Measurements from ENCODE around the gene RBM27. TPM values are rescaled to one million over a fixed set of nuclear protein-coding genes. Genes with fewer than 3 reads are reported as not detected.

RBM27 gene
- total RNA-seq, 2 experiments from 2014 or later = 29.0 to 29.8 TPM

DNA sequence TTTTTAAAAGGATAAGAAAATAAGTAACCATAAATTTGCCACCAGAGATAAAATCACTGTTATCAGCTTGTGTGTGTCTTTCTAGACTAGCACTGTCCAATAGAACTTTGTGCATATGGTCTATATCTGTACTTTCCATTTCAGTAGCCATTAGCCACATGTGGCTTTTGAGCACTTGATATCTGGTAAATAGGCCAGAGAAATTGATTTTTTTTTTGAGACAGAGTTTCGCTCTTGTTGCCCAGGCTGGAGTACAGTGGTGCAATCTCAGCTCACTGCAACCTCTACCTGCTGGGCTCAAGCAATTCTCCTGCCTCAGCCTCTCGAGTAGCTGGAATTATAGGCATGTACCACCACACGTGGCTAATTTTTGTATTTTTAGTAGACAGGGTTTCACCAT, 17.8 kb downstream of the RBM27 start:
- peaks cover 18% of the 10 kb centered on the region for H3K4me1 Mint-ChIP-seq
- peaks cover 9% of the 10 kb centered on the region for H3K36me3 Mint-ChIP-seq
- H3K27ac Mint-ChIP-seq = no peak overlapping the region
- no peak for DNase-seq
- no peak overlapping the region for H3K4me3 Mint-ChIP-seq
- no peaks in the 10 kb centered on the region for H3K9me3 Mint-ChIP-seq
- H3K27me3 Mint-ChIP-seq = no peaks in the 10 kb centered on the region

DNA sequence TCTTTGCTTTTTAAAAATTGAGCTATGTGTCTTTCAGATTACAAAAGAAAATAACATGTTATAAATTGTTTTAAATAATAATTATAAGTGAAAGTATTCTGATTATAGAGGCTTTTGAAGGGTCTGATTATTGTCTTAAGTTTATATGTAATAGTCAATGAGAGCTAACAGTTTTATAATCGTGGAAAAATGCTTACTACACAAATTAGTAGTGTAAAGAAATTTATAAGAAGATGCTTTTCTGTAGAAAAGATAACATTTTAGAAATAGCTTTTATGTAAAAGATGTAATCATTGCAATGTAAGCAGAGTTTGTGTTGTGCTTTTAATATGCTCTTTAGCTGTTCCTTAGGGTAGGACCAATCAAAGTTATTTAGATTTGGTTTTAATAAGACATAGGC, 18.6 kb downstream of the RBM27 start:
- Mint-ChIP-seq H3K27ac (no peak overlapping the region), H3K9me3 (no peaks in the 10 kb centered on the region), H3K36me3 (peaks cover 11% of the 10 kb centered on the region), H3K4me1 (peaks cover 15% of the 10 kb centered on the region), H3K27me3 (no peaks in the 10 kb centered on the region), H3K4me3 (no peak overlapping the region)
- no peak for DNase-seq

DNA sequence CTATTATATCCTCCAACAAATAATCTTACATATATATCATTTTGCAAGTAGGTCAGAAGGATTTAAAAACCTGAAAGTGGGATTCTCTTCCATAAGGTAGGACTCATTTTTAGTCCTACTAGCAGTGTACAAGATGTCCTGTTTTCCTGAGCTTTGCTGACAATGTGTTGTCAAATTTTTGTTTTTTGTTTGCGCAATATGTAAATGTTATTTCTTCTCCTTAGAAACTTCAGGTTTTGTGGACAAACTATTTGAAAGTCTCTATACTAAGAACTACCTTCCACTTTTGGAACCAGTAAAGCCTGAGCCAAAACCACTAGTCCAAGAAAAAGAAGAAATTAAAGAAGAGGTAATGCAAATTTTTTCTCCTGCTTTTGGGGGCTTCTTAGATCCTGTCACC, 19.8 kb downstream of the RBM27 start:
- Mint-ChIP-seq H3K9me3 (no peaks in the 10 kb centered on the region), H3K4me3 (no peak overlapping the region), H3K27ac (peak overlapping the region; percentile 25), H3K4me1 (peaks cover 6% of the 10 kb centered on the region), H3K36me3 (peaks cover 12% of the 10 kb centered on the region), H3K27me3 (no peaks in the 10 kb centered on the region)
- DNase-seq = no peak

DNA sequence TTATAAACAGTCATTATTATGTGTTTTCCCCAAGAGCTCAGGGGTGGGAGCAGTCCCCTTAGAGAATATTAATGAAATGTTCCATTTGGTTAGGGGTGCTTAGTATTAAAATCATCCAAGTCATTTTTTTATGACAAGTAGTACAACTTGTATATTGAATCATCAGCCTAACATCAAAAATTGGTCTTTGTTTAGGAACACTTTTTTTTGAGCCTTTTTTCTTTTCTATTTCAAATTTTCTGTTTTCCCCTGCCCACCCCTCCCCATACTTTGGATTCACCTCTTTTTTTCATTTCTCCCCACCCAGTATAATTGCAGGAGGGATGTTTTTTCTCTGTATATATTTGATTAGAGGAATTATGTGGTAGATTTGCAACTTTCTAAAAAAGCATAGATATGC, 25.8 kb downstream of the RBM27 start:
- H3K4me3 Mint-ChIP-seq = no peak overlapping the region
- no peaks in the 10 kb centered on the region for H3K27me3 Mint-ChIP-seq
- peak overlapping the region; percentile 28 for H3K27ac Mint-ChIP-seq

DNA sequence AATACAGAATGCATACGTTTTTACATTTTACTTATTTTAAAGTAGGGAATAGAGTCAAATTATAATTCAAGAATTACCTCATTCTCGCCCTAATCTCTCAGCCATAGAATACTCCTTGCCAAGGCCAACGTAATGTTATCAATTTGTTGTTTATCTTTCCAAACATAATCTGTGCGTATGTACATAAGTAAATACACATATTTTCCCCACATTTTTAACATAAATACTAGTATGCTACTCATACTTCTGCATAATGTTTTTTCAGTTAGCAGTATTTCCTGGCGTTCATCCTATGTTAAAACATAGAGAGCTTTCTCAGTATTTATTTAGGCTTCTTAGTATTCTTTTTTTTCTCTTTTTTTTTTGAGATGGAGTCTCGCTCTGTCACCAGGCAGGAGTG, 28.8 kb downstream of the RBM27 start:
- Mint-ChIP-seq H3K27me3 (no peaks in the 10 kb centered on the region), H3K4me1 (no peaks in the 10 kb centered on the region), H3K36me3 (peaks cover 15% of the 10 kb centered on the region), H3K27ac (no peak overlapping the region), H3K9me3 (no peaks in the 10 kb centered on the region), H3K4me3 (no peak overlapping the region)
- DNase-seq = no peak

More for the DNA sequence above, 25.8 kb downstream of the RBM27 start:
- Mint-ChIP-seq H3K4me1 (no peaks in the 10 kb centered on the region), H3K9me3 (no peaks in the 10 kb centered on the region), H3K36me3 (peaks cover 12% of the 10 kb centered on the region)
- no peak for DNase-seq

DNA sequence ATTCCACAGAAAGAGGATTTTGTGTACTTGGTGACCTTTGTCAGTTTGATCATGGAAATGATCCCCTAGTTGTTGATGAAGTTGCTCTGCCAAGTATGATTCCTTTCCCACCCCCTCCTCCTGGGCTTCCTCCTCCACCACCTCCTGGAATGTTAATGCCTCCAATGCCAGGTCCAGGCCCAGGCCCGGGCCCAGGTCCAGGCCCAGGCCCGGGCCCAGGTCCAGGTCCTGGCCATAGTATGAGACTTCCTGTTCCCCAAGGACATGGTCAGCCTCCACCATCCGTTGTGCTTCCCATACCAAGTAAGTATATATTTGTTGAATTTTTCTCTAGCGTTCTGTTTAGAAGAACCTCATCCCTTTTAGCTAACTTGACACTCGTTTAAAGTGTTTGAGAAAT, 30.0 kb downstream of the RBM27 start:
- DNase-seq = no peak
- Mint-ChIP-seq H3K4me3 (no peak overlapping the region), H3K4me1 (peaks cover 3% of the 10 kb centered on the region), H3K36me3 (peaks cover 18% of the 10 kb centered on the region), H3K9me3 (no peaks in the 10 kb centered on the region), H3K27ac (no peak overlapping the region), H3K27me3 (no peaks in the 10 kb centered on the region)

DNA sequence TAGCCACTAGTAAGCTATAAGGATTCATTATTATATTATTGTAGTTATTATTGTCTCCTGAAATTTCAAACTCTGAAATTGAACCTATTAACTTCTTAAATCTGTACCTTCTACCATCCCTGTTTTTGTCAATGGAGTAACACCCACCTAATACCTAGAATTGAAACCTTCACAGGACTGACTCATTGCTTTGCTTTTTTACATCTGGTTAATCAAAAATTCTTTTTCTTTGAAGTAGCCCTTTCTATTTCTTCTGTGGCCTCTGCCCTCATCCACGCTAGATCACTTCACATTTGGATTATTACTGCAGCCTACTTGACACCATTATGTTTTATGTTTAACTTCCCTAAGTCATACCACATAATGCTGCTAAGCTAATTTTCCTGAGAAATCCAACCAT, 35.6 kb downstream of the RBM27 start:
- Mint-ChIP-seq H3K36me3 (peaks cover 26% of the 10 kb centered on the region), H3K27me3 (no peaks in the 10 kb centered on the region), H3K4me3 (no peak overlapping the region), H3K27ac (peak overlapping the region; percentile 72), H3K4me1 (peaks cover 15% of the 10 kb centered on the region), H3K9me3 (no peaks in the 10 kb centered on the region)
- DNase-seq = no peak

DNA sequence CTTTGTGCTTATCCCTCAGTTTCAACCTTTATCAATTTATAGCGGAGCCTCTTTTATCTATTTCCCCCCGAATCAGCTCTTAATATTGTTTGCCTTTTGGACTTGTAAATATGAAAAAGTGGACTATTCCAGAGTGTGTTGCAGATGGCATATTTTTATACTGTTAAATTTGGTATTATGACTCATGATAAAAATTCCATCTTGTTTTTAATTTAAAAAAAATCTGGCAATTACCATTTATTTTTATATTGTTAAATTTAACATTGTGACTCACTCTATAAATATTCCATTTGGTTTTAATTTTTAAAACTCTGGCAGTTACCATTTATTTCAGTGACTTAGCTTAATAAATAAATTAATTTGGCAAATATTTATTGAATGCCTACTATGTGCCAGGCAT, 37.5 kb downstream of the RBM27 start:
- Mint-ChIP-seq H3K4me1 (peaks cover 15% of the 10 kb centered on the region), H3K27ac (no peak overlapping the region), H3K4me3 (no peak overlapping the region), H3K9me3 (no peaks in the 10 kb centered on the region), H3K27me3 (no peaks in the 10 kb centered on the region), H3K36me3 (peaks cover 34% of the 10 kb centered on the region)
- DNase-seq = no peak

DNA sequence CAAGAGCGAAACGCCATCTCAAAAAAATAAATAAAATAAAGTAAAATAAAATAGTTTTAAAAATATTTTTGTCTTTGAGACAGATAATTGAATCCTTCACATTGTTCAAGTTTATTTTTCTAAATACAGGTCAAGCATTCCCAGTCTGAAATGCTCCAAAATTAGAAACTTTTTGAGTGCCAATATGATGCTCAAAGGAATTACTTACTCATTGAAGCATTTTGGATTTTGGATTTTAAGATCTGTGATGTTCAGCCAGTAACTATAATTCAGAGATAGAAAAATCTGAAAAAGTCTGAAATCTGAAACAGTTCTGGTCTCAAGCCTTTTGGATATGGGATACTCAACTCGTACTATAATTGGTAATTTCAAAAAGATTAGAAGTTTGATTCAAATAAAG, 39.8 kb downstream of the RBM27 start:
- no peaks in the 10 kb centered on the region for H3K27me3 Mint-ChIP-seq
- no peak overlapping the region for H3K27ac Mint-ChIP-seq
- no peak for DNase-seq
- no peaks in the 10 kb centered on the region for H3K9me3 Mint-ChIP-seq
- H3K36me3 Mint-ChIP-seq = peaks cover 22% of the 10 kb centered on the region
- peaks cover 18% of the 10 kb centered on the region for H3K4me1 Mint-ChIP-seq
- no peak overlapping the region for H3K4me3 Mint-ChIP-seq

DNA sequence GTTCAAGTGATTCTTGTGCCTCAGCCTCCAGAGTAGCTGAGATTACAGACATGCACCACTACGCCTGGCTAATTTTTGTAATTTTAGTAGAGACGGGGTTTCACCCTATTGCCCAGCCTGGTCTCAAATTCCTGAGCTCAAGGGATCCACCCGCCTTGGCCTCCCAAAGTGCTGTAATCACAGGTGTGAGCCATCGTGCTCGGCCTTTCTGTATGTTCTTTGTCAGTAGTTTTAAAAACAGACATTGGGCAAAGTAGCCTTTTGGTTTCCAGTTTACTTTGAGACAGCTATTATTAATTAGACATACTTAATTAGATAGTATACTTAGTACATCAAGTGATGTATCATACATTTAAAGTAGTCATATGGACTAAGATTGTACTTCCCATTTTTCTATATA, 45.2 kb downstream of the RBM27 start:
- H3K4me3 Mint-ChIP-seq = no peak overlapping the region
- peaks cover 13% of the 10 kb centered on the region for H3K4me1 Mint-ChIP-seq
- no peak for DNase-seq
- H3K27me3 Mint-ChIP-seq = no peaks in the 10 kb centered on the region
- no peaks in the 10 kb centered on the region for H3K9me3 Mint-ChIP-seq
- no peak overlapping the region for H3K27ac Mint-ChIP-seq
- H3K36me3 Mint-ChIP-seq = peaks cover 21% of the 10 kb centered on the region

DNA sequence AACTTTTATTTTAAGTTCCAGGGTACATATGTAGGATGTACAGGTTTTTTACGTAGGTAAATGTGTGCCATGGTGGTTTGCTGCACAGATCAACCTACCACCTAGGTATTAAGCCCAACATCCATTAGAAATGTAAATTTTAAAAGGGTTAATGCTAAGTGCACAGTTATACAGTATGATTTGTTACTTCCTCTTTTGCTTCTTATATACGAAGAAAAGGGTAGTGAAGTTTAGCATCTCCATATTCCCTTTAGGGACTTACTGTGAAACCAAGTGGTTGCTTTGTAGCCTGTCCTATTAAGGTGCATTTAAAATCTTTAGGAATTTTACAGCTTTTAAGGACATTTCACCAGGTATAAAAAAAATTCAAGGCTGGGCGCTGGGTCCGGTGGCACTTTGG, 46.4 kb downstream of the RBM27 start:
- H3K27me3 Mint-ChIP-seq = no peaks in the 10 kb centered on the region
- peaks cover 16% of the 10 kb centered on the region for H3K36me3 Mint-ChIP-seq
- H3K4me3 Mint-ChIP-seq = no peak overlapping the region
- peaks cover 23% of the 10 kb centered on the region for H3K4me1 Mint-ChIP-seq
- no peak for DNase-seq
- H3K27ac Mint-ChIP-seq = no peak overlapping the region
- H3K9me3 Mint-ChIP-seq = no peaks in the 10 kb centered on the region

Other genes starting within 250 kb of the RBM27 start
- gene PLAC8L1, start 98.0 kb upstream of the RBM27 start, total RNA-seq = under 1 TPM in 1 of 2 experiments, not detected in 1; 0.36 TPM
- gene LARS1, start 21.0 kb upstream of the RBM27 start, total RNA-seq = 100 to 1,000 TPM; 171 to 175 TPM
- under 1 TPM in 1 of 2 experiments, not detected in 1; 0.08 TPM for gene POU4F3, start 135.2 kb downstream of the RBM27 start, total RNA-seq
- gene TCERG1, start 243.7 kb downstream of the RBM27 start, total RNA-seq = 100 to 1,000 TPM; 125 to 131 TPM